Upper lobe of right lung (tissue), 1 donor: ENCODE data around the gene JAKMIP3. TPM values are rescaled to one million over a fixed set of nuclear protein-coding genes. Genes with fewer than 3 reads are reported as not detected.
A peak's percentile ranks its signal among the peaks of the same experiment; 100 is the strongest.

Experiments used
- ATAC-seq: fragments of 200-7000 bp; cut with Tn5 transposase; one replicate; pipeline ENCODE4 v1.9.1; 2020; ENCODE audit warnings: mild to moderate bottlenecking, moderate library complexity
- DNase-seq: peaks from one replicate; pipeline ENCODE4 v3.0.0-alpha.2; 2020
- H3K27ac ChIP-seq: fragments of 200-600 bp; one replicate; pipeline ENCODE4 v1.8.0; 2022
- H3K27me3 ChIP-seq: fragments of 200-600 bp; one replicate; pipeline ENCODE4 v1.8.0; 2022; ENCODE audit warnings: mild to moderate bottlenecking
- H3K36me3 ChIP-seq: fragments of 200-600 bp; one replicate; pipeline ENCODE4 v1.8.0; 2022
- H3K4me1 ChIP-seq: fragments of 200-600 bp; one replicate; pipeline ENCODE4 v1.8.0; 2022
- H3K4me3 ChIP-seq: fragments of 200-600 bp; one replicate; pipeline ENCODE4 v1.8.0; 2022; ENCODE audit warnings: mild to moderate bottlenecking
- H3K9me3 ChIP-seq: fragments of 200-600 bp; one replicate; pipeline ENCODE4 v1.8.0; 2022
- intact Hi-C: fragments of 100-400 bp; cut with DNase I; formaldehyde crosslinking; loops from one replicate; pipeline ENCODE4 v1.11.0; 2022
- total RNA-seq: library from RNA; stranded (reverse); fragmentation: NEBNext Ultra II Directional; extraction: Animal tissue kit (Norgen Biotek cat#: 25700); gene quantifications from one replicate; pipeline ENCODE4 v1.2.1, GENCODE V29; 2021
- TF ChIP-seq, protein P1 (sequence below): fragments of 200-600 bp; IDR thresholded peaks from one replicate; pipeline ENCODE4 v1.8.0; 2022; ENCODE audit warnings: antibody characterized with exemption
- donor health status: DM: no; HTN: yes; CAD: no; lungs with severe emphysema.

The JAKMIP3 gene
- total RNA-seq, 1 donor from 2014 or later: 0.32 TPM

- Histone ChIP-seq H3K9me3 (no peaks in the 10 kb centered on the region), H3K27ac (no peak overlapping the region), H3K4me3 (no peak overlapping the region), H3K27me3 (no peaks in the 10 kb centered on the region), H3K4me1 (no peaks in the 10 kb centered on the region), H3K36me3 (no peaks in the 10 kb centered on the region)
- ATAC-seq: no peak
- TF ChIP-seq, protein P1, sequence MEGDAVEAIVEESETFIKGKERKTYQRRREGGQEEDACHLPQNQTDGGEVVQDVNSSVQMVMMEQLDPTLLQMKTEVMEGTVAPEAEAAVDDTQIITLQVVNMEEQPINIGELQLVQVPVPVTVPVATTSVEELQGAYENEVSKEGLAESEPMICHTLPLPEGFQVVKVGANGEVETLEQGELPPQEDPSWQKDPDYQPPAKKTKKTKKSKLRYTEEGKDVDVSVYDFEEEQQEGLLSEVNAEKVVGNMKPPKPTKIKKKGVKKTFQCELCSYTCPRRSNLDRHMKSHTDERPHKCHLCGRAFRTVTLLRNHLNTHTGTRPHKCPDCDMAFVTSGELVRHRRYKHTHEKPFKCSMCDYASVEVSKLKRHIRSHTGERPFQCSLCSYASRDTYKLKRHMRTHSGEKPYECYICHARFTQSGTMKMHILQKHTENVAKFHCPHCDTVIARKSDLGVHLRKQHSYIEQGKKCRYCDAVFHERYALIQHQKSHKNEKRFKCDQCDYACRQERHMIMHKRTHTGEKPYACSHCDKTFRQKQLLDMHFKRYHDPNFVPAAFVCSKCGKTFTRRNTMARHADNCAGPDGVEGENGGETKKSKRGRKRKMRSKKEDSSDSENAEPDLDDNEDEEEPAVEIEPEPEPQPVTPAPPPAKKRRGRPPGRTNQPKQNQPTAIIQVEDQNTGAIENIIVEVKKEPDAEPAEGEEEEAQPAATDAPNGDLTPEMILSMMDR: no peak
- intact Hi-C loops: no loop called here
- no peak for DNase-seq
Observed at GRCh38 chr10:132107949-132108877, 42.5 kb downstream of the JAKMIP3 start.

DNA sequence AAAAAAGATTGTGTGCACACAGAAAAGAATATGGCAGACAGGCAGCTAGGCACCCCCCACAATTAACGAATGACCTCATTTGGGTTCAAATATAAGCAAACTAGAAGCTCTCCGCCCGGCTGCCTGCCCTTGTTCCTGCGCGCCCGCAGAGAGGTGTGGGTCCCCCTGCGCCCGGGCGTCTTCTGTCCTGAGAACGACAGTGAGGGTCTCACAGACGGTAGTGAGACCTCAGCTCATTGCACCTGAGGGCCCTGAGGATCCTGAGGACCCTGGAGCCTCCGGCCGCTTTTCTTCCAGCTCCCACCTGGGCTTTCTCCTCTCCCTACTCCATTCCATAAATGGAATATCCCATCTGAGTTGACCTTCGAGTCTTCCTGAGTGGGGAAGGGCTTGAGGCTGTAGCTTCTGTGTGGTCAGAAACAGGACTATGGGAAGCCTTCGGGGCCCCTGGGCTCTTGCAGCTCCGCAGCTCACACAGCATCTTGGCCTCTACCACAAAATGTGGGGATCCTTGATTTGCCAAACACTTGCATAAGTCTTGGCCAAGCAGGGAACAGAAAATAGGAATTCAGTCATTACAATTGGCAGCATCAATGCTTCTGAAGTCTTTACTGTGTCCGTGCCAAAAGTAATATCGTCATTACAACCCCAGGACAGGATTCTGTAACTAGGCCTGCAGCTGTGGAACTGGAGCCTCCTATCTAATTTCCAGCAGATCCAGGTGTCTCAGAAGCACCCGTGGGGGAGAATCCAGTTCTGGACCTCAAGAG lies 43.8 kb downstream of the JAKMIP3 start:
- no peak overlapping the region for H3K4me3 ChIP-seq
- H3K36me3 ChIP-seq: no peaks in the 10 kb centered on the region
- DNase-seq: no peak
- H3K27ac ChIP-seq: no peak overlapping the region
- ATAC-seq: no peak
- no peaks in the 10 kb centered on the region for H3K27me3 ChIP-seq
- no peaks in the 10 kb centered on the region for H3K4me1 ChIP-seq
- TF ChIP-seq, protein P1: no peak
- intact Hi-C loops: no loop called here
- H3K9me3 ChIP-seq: no peaks in the 10 kb centered on the region

DNA sequence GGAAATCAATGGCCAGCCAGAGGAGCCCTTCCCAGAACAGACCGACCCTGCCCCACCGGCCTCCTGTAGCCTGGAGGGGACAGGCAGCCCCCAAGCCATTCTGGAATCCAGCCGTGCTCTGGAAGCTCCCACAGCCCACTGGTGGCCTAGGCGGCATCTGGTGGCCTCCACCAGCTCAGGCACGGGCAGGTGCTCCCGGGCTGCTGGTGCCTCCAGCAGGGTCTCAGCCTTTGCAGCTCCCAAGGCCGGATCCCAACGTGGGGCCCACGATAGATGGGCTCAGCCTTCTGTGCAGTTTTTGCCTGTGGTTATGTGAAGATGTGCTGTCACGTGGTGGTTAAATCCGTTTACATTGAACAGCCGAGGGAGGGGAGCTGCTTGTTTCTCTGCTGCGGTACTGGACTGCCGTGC lies 44.4 kb downstream of the JAKMIP3 start:
- Histone ChIP-seq H3K27me3 (no peaks in the 10 kb centered on the region), H3K27ac (no peak overlapping the region), H3K9me3 (no peaks in the 10 kb centered on the region), H3K4me3 (no peak overlapping the region), H3K36me3 (no peaks in the 10 kb centered on the region), H3K4me1 (no peaks in the 10 kb centered on the region)
- TF ChIP-seq, protein P1: no peak
- intact Hi-C loops: no loop called here
- ATAC-seq: no peak
- DNase-seq: no peak

- Histone ChIP-seq H3K27me3 (no peaks in the 10 kb centered on the region), H3K4me1 (no peaks in the 10 kb centered on the region), H3K36me3 (no peaks in the 10 kb centered on the region), H3K9me3 (no peaks in the 10 kb centered on the region), H3K4me3 (no peak overlapping the region), H3K27ac (no peak overlapping the region)
- intact Hi-C loops: no loop called here
- no peak for DNase-seq
- TF ChIP-seq, protein P1: no peak
- no peak for ATAC-seq
Observed at GRCh38 chr10:132110713-132111112, 45.0 kb downstream of the JAKMIP3 start.

DNA sequence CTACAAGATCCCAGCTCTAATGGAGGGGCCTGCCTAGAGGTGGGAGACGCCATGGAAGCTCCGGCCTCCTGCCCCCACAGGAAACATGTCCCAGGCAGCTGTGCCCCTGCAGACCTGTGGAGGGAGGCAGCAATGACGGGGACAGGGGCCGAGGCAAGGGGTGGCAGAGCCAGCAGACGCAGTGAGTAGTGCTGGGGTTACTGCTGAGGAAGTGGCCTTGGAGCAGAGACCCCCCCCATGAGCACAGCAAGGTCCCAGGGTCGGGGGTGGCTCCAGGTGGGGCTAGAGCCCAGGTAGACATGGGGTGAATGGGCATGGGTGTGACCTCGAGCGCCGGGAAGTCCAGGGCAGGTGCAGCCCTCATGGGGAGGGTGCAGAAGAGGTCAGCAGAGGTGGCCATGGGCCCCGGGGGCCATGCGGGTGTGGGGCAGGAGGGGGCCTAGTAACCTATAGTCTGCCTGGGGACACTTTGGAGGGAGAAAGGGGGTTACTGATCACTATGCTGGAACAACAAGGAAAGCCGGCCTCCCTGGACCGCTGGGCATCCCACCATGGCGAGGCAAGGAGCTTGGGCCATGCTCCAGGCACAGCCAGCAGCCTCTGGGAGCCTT lies 45.5 kb downstream of the JAKMIP3 start:
- peak; percentile 21 for ATAC-seq
- H3K4me3 ChIP-seq: no peak overlapping the region
- no peak overlapping the region for H3K27ac ChIP-seq
- H3K27me3 ChIP-seq: no peaks in the 10 kb centered on the region
- no peaks in the 10 kb centered on the region for H3K36me3 ChIP-seq
- DNase-seq: no peak
- intact Hi-C loops: no loop called here
- no peaks in the 10 kb centered on the region for H3K4me1 ChIP-seq
- TF ChIP-seq, protein P1: no peak
- no peaks in the 10 kb centered on the region for H3K9me3 ChIP-seq
